ENCODE results near the gene ACTL9.

ACTL9 gene

GRCh38 chr19:8663920-8664670 is 34.5 kb downstream of the ACTL9 start:
- Histone ChIP-seq H3K27ac (replicated peaks) (no peak overlapping the region), H3K27me3 (ENCODE audit: insufficient read depth, poor library complexity, severe bottlenecking) (no peaks in the 10 kb centered on the region), H3K4me3 (replicated peaks; ENCODE audit: insufficient read depth, low read length) (no peak overlapping the region)
- TF ChIP-seq REST (IDR thresholded peaks at IDR 0.05; ENCODE audit: insufficient replicate concordance, low read depth): no peak
- peak; percentile 78 for TF ChIP-seq SPI1 (IDR thresholded peaks at IDR 0.05; ENCODE audit: borderline replicate concordance, low read depth)
- DNase-seq (ENCODE audit: low read depth in 1 of 2, low spot score in 1 of 2): no peak

DNA sequence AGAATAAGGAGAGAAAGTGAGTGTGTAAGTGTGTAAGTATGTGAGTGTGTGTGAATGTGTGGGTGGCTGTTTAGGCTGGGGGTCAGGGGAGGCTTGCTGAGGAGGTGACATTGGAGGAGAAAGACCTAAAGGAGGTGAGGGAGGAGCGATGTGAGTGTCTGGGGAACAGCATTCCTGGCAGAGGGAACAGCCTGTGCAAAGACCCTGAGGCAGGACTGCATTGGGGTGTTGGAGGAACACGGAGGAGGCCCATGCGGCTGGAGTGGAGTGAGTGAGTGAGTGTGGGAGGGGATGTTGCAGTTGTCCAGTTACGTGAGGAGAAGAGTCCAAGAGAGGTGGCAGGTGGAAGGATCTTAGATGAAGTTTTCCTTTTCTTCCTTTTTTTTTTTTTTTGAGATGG is 36.3 kb downstream of the ACTL9 start:
- TF ChIP-seq REST (IDR thresholded peaks at IDR 0.05; ENCODE audit: insufficient replicate concordance, low read depth) (no peak), SPI1 (IDR thresholded peaks at IDR 0.05; ENCODE audit: borderline replicate concordance, low read depth) (no peak), POLR2AphosphoS5 (IDR thresholded peaks at IDR 0.05; ENCODE audit: low read depth) (no peak), GABPA (IDR thresholded peaks at IDR 0.05; ENCODE audit: low read depth) (no peak)
- TF ChIP-seq, protein P1, sequence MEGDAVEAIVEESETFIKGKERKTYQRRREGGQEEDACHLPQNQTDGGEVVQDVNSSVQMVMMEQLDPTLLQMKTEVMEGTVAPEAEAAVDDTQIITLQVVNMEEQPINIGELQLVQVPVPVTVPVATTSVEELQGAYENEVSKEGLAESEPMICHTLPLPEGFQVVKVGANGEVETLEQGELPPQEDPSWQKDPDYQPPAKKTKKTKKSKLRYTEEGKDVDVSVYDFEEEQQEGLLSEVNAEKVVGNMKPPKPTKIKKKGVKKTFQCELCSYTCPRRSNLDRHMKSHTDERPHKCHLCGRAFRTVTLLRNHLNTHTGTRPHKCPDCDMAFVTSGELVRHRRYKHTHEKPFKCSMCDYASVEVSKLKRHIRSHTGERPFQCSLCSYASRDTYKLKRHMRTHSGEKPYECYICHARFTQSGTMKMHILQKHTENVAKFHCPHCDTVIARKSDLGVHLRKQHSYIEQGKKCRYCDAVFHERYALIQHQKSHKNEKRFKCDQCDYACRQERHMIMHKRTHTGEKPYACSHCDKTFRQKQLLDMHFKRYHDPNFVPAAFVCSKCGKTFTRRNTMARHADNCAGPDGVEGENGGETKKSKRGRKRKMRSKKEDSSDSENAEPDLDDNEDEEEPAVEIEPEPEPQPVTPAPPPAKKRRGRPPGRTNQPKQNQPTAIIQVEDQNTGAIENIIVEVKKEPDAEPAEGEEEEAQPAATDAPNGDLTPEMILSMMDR (IDR thresholded peaks at IDR 0.05; ENCODE audit: insufficient read depth, low read length): no peak
- Histone ChIP-seq H3K27me3 (ENCODE audit: insufficient read depth, poor library complexity, severe bottlenecking) (no peaks in the 10 kb centered on the region), H3K27ac (replicated peaks) (no peak overlapping the region)

GRCh38 chr19:8659905-8660304 is 38.7 kb downstream of the ACTL9 start:
- no peak overlapping the region for H3K27ac ChIP-seq (replicated peaks)
- H3K27me3 ChIP-seq (ENCODE audit: insufficient read depth, poor library complexity, severe bottlenecking): no peaks in the 10 kb centered on the region
- H3K4me3 ChIP-seq (replicated peaks; ENCODE audit: insufficient read depth, low read length): no peak overlapping the region
- TF ChIP-seq GABPA (IDR thresholded peaks at IDR 0.05; ENCODE audit: low read depth) (no peak), POLR2AphosphoS5 (IDR thresholded peaks at IDR 0.05; ENCODE audit: low read depth) (no peak), SPI1 (IDR thresholded peaks at IDR 0.05; ENCODE audit: borderline replicate concordance, low read depth) (no peak), REST (IDR thresholded peaks at IDR 0.05; ENCODE audit: insufficient replicate concordance, low read depth) (no peak)
- TF ChIP-seq, protein P1 (IDR thresholded peaks at IDR 0.05; ENCODE audit: insufficient read depth, low read length): no peak
- DNase-seq (ENCODE audit: low read depth in 1 of 2, low spot score in 1 of 2): no peak

More for the DNA sequence above, 36.3 kb downstream of the ACTL9 start:
- DNase-seq (ENCODE audit: low read depth in 1 of 2, low spot score in 1 of 2): no peak
- no peak overlapping the region for H3K4me3 ChIP-seq (replicated peaks; ENCODE audit: insufficient read depth, low read length)

Data from HL-60 (cell line).